Measurements from ENCODE around the gene MYH13.

Gene MYH13

GRCh38 chr17:10372906-10373305 lies at the start of gene MYH13:
TSS of gene MYH13 (minus strand) at chr17:10373006. CDS start at chr17:10364530, 8,476 bp downstream.
- no peak within 1 kb of the TSS for H3K4me3 ChIP-seq (ENCODE audit: low read depth, low read length)
- no peak for DNase-seq (ENCODE audit: low read depth)
- TF ChIP-seq CTCF (IDR thresholded peaks at IDR 0.05; ENCODE audit: control insufficient read depth, extremely low read depth, insufficient read depth) = no peak

GRCh38 chr17:10421900-10422542 lies 49.2 kb upstream of the MYH13 start, which contains the start of gene MYH8:
TSS of gene MYH8 (minus strand) at chr17:10421950. CDS start at chr17:10420227, 1,723 bp downstream.
- H3K4me3 ChIP-seq (ENCODE audit: low read depth, low read length) = no peak within 1 kb of the TSS
- DNase-seq (ENCODE audit: low read depth) = no peak
- no peak for TF ChIP-seq CTCF (IDR thresholded peaks at IDR 0.05; ENCODE audit: control insufficient read depth, extremely low read depth, insufficient read depth)

DNA sequence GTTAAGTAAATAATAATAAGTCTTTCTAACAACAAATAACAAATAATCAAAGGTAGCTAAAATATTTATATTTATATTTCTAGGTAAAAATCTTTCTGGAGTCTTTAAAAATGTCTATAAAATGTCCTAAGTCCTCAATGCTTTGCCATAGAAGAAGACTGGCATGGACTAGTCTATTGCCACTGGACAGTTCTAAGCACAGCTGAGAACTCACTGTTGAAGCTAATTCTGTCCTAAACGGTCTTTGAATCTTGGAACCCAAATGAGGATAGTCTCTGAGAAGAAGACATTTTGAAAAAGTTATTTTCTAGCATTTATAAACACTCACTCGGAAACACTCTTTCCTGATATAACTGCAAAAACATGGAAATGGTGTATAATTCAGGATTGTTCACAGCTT lies 48.4 kb upstream of the MYH13 start:
- no peak for DNase-seq (ENCODE audit: low read depth)
- no peak for TF ChIP-seq CTCF (IDR thresholded peaks at IDR 0.05; ENCODE audit: control insufficient read depth, extremely low read depth, insufficient read depth)
- H3K4me3 ChIP-seq (ENCODE audit: low read depth, low read length) = no peak overlapping the region

GRCh38 chr17:10420811-10421210 lies 48.0 kb upstream of the MYH13 start:
- no peak for DNase-seq (ENCODE audit: low read depth)
- TF ChIP-seq CTCF (IDR thresholded peaks at IDR 0.05; ENCODE audit: control insufficient read depth, extremely low read depth, insufficient read depth) = no peak

GRCh38 chr17:10417431-10417830 lies 44.6 kb upstream of the MYH13 start:
- TF ChIP-seq CTCF (IDR thresholded peaks at IDR 0.05; ENCODE audit: control insufficient read depth, extremely low read depth, insufficient read depth) = no peak
- no peak for DNase-seq (ENCODE audit: low read depth)
- no peak overlapping the region for H3K4me3 ChIP-seq (ENCODE audit: low read depth, low read length)

More at GRCh38 chr17:10420811-10421210, 48.0 kb upstream of the MYH13 start:
- no peak overlapping the region for H3K4me3 ChIP-seq (ENCODE audit: low read depth, low read length)

- no peak for TF ChIP-seq CTCF (IDR thresholded peaks at IDR 0.05; ENCODE audit: control insufficient read depth, extremely low read depth, insufficient read depth)
- DNase-seq (ENCODE audit: low read depth) = no peak
- H3K4me3 ChIP-seq (ENCODE audit: low read depth, low read length) = no peak overlapping the region
Observed at GRCh38 chr17:10415161-10415560, 42.4 kb upstream of the MYH13 start.

DNA sequence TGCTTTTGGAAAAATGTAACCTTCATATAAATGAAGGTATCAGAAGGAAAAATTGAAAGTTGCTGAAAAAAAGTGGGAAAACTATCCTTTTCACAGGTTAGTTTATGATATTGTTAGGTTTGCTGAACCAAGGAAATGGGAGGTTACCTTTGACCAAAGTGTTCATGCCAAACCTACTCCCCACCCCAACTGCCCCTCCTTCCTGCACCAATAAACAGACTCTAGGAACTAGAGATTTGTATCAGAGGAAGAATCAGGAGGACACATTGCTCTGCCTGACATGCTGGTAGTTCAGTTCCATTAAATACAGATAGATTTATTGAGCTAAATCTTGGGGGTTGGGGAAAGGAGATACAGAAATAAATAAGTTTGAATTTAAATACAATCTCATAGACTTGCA lies 30.8 kb upstream of the MYH13 start:
- no peak overlapping the region for H3K4me3 ChIP-seq (ENCODE audit: low read depth, low read length)
- no peak for DNase-seq (ENCODE audit: low read depth)
- no peak for TF ChIP-seq CTCF (IDR thresholded peaks at IDR 0.05; ENCODE audit: control insufficient read depth, extremely low read depth, insufficient read depth)
